Heart left ventricle (tissue), 16 donors: ENCODE results near the gene KCNIP3. TPM values are rescaled to one million over a fixed set of nuclear protein-coding genes. Genes with fewer than 3 reads are reported as not detected.

Experiments
- ATAC-seq, 4 donors: fragments of 200-7000 bp; cut with Tn5 transposase; one replicate each; pipeline ENCODE4 v1.9.1; 2020 to 2022; ENCODE audit warnings: moderate library complexity in 4 of 4, mild to moderate bottlenecking in 3 of 4, moderate number of reproducible peaks in 1 of 4
- DNase-seq, 5 donors: peaks; one replicate each; pipeline ENCODE4 v3.0.0-alpha.2; 2020
- H3K27ac ChIP-seq, 12 donors: fragments of 200-600 bp; sonication (generic) in 4 of 12; one replicate each; pipeline versions ENCODE4 v1.5.0 to v1.8.0; 2016 to 2022; ENCODE audit warnings: mild to moderate bottlenecking in 2 of 12
- H3K27me3 ChIP-seq, 9 donors: fragments of 200-600 bp; sonication (generic) in 2 of 9; one replicate each; pipeline versions ENCODE4 v1.5.1 to v1.8.0; 2016 to 2022; ENCODE audit warnings: mild to moderate bottlenecking in 3 of 9
- H3K36me3 ChIP-seq, 9 donors: fragments of 200-600 bp; sonication (generic) in 2 of 9; one replicate each; pipeline versions ENCODE4 v1.5.0 to v1.8.0; 2018 to 2022; ENCODE audit warnings: mild to moderate bottlenecking in 2 of 9
- H3K4me1 ChIP-seq, 12 donors: fragments of 200-600 bp; sonication (generic) in 4 of 12; one replicate each; pipeline versions ENCODE4 v1.5.0 to v1.8.0; 2016 to 2022; ENCODE audit warnings: mild to moderate bottlenecking in 3 of 12
- H3K4me3 ChIP-seq, 12 donors: fragments of 200-600 bp; sonication (generic) in 4 of 12; one replicate each; pipeline versions ENCODE4 v1.5.0 to v1.8.0; 2017 to 2022; ENCODE audit warnings: mild to moderate bottlenecking in 9 of 12, moderate library complexity in 4 of 12
- H3K9me3 ChIP-seq, 12 donors: fragments of 200-600 bp; sonication (generic) in 4 of 12; one replicate each; pipeline versions ENCODE4 v1.5.0 to v1.8.0; 2016 to 2022; ENCODE audit warnings: mild to moderate bottlenecking in 1 of 12
- CTCF ChIP-seq, 12 donors: fragments of 200-600 bp; sonication (generic) in 4 of 12; IDR thresholded peaks; one replicate each; pipeline versions ENCODE4 v1.5.0 to v1.8.0; 2018 to 2022; ENCODE audit warnings: antibody characterized with exemption in 12 of 12, mild to moderate bottlenecking in 5 of 12
- POLR2A ChIP-seq, 2 donors: fragments of 450-650 bp; IDR thresholded peaks; one replicate each; pipeline ENCODE4 v1.6.1; 2017; ENCODE audit warnings: antibody characterized with exemption in 2 of 2, mild to moderate bottlenecking in 2 of 2, moderate library complexity in 2 of 2
- WGBS, 4 donors: extraction: QIAGEN DNeasy Blood & Tissue Kit in 2 of 4; methylation state at CpG; one replicate each; pipeline versions ENCODE4 v1.1.5 to v1.1.7; 2013 to 2018; 5-methylcytosine and 5-hydroxymethylcytosine counted together
- intact Hi-C, 10 donors: fragments of 100-400 bp; cut with DNase I; formaldehyde crosslinking; loops; one replicate each; pipeline versions ENCODE4 v1.11.1 to v1.14.2; 2022
- polyA plus RNA-seq, 2 donors: library from polyadenylated mRNA; stranded (reverse); fragments of 200-250 nt; gene quantifications; one replicate each; pipeline ENCODE4 v1.2.3, GENCODE V29; 2013
- total RNA-seq, 9 donors: library from RNA; depleted of rRNA in 2 of 9; stranded (reverse); fragments of >200 nt in 2 of 9; fragmentation: NEBNext Ultra II Directional in 3 of 9; extraction: Animal tissue kit (Norgen Biotek cat#: 25700) in 3 of 9; gene quantifications; one replicate each; pipeline versions ENCODE4 v1.1.0 to v1.2.4, GENCODE V29; 2016 to 2023
- donor health status: ischemic (EF 13 %, LVEDD 7.1; RV severe dilation, severe dysfunction).
- donor health status: healthy with polysubstance abuse.
- donor health status: DM: no; HTN: yes; CAD: no.
- donor health status: DM: no; HTN: no; CAD: no.
- donor health status: ischemic (EF 25% LVEDD 6.9; RV normal size, moderate dysfunction).
- donor health status: ischemic (EF 25% LVEDD 5.7; RV mildly dilated, moderate dysfunction).
- donor health status: healthy.
- donor health status: DM: yes; HTN: yes; CAD: no.
- donor health status: ischemic (EF 35%, LVEDD 5.7; RV mildly dilated, moderate dysfunction).
- donor health status: nonischemic (EF 11% LVEDD 7.7; RV severe dilation, severe dysfunction).
- donor health status: DM: yes; HTN: yes; CAD: no.
- donor health status: PGD.
- donor health status: ischemic (EF 29% LVEDD 5.4; RV normal size, mild dysfunction).
- donor health status: nonischemic (EF 23%, LVEDD 6.1; RV moderate dilation, normal function).

Gene KCNIP3
- total and polyA plus RNA-seq, 11 donors, result 2.7 to 8.3 (median 4.0) TPM

DNA sequence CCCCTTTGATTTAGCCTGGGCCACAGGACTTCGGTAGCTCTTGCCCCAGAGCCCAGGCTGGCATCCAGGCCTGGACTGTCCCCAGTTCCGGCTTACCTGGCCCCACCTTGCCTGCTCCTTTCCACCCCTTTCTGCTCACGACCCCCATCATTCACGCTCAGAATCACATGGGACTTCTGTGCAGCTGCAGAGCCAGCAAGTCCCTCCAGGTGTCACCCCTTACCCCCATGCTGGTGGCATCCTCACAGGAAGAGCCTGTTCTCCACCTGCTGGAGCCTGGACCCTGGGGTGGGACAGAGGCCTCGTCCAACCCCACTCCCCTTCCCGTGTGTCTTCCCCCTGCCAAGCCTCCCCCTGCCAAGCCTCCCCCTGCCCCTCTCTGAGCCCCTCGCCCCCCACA, 7.9 kb upstream of the KCNIP3 start:
- ATAC-seq (no peak), DNase-seq (no peak)
- Histone ChIP-seq H3K27ac (no peak overlapping the region), H3K4me3 (no peak overlapping the region), H3K36me3 (no peaks in the 10 kb centered on the region), H3K4me1 (no peaks in the 10 kb centered on the region), H3K9me3 (peaks cover 0 to 25% (median 10%) of the 10 kb centered on the region in 12 donors), H3K27me3 (no peaks in the 10 kb centered on the region)
- intact Hi-C loops, result no loop called here
- WGBS, 4 donors, result 74 to 79% (median 75%) methylated on average over 6 to 7 of the region's 7 CpGs
- TF ChIP-seq CTCF (IDR thresholded peaks at IDR 0.05) (no peak), POLR2A (IDR thresholded peaks at IDR 0.05) (no peak)

DNA sequence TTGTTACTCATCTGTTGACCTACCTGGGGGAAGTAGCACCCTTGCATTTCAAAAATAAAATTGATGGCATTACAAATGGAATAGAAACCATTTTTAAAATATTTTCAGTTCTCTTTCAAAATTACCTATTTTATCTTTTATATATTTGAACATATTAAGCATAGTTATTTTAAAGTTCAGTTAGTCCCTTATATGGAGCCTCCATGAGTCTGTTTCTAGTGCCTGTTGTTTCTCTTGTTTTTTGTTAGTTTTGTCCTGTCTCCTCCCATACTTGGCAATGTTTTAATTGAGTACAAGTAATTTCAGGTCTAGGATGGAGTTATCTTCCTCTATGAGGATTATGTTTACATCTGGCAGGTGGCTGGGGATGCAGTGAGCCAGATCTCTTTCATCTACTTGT, 5.9 kb upstream of the KCNIP3 start:
- Histone ChIP-seq H3K4me3 (no peak overlapping the region), H3K9me3 (peaks cover 0 to 25% (median 10%) of the 10 kb centered on the region in 12 donors), H3K27me3 (peaks cover 0 to 5% (median 0%) of the 10 kb centered on the region in 9 donors), H3K36me3 (no peaks in the 10 kb centered on the region), H3K4me1 (no peaks in the 10 kb centered on the region), H3K27ac (no peak overlapping the region)
- intact Hi-C loops, result no loop called here
- DNase-seq (no peak), ATAC-seq (no peak)
- TF ChIP-seq POLR2A (IDR thresholded peaks at IDR 0.05) (no peak), CTCF (IDR thresholded peaks at IDR 0.05) (no peak)

GRCh38 chr2:95292623-95293260, 4.4 kb upstream of the KCNIP3 start:
- TF ChIP-seq POLR2A (IDR thresholded peaks at IDR 0.05), result no peak
- no peak for TF ChIP-seq CTCF (IDR thresholded peaks at IDR 0.05)
- no peak for DNase-seq
- H3K9me3 ChIP-seq, result peaks cover 0 to 25% (median 10%) of the 10 kb centered on the region in 12 donors
- no peak for ATAC-seq
- H3K36me3 ChIP-seq, result no peaks in the 10 kb centered on the region
- H3K27ac ChIP-seq, result no peak overlapping the region
- H3K4me3 ChIP-seq, result no peak overlapping the region
- WGBS, 4 donors, result 88 to 95% (median 90%) methylated on average over 9 of the region's 9 CpGs
- peaks cover 0 to 10% (median 0%) of the 10 kb centered on the region in 9 donors for H3K27me3 ChIP-seq
- intact Hi-C loops, result no loop called here
- no peaks in the 10 kb centered on the region for H3K4me1 ChIP-seq

GRCh38 chr2:95294579-95295250, 2.4 kb upstream of the KCNIP3 start:
- Histone ChIP-seq H3K4me3 (no peak overlapping the region), H3K27ac (no peak overlapping the region), H3K4me1 (no peaks in the 10 kb centered on the region), H3K27me3 (peaks cover 0 to 22% (median 0%) of the 10 kb centered on the region in 9 donors), H3K36me3 (no peaks in the 10 kb centered on the region), H3K9me3 (peaks cover 0 to 25% (median 10%) of the 10 kb centered on the region in 12 donors)
- no peak for TF ChIP-seq POLR2A (IDR thresholded peaks at IDR 0.05)
- TF ChIP-seq CTCF (IDR thresholded peaks at IDR 0.05), result no peak
- intact Hi-C loops, result no loop called here
- DNase-seq, result no peak
- no peak for ATAC-seq
- WGBS, 4 donors, result 85 to 91% (median 87%) methylated on average over 17 to 19 of the region's 19 CpGs
